Fibroblast of lung (primary cell): Measurements from ENCODE around the gene DSCAML1. TPM values are rescaled to one million over a fixed set of nuclear protein-coding genes. Genes with fewer than 3 reads are reported as not detected.

Source experiments
- DNase-seq, 2 donors: peaks; one replicate each; pipeline versions ENCODE4 v3.0.0 to v3.0.0-alpha.2; 2010; ENCODE audit warnings: low read depth in 2 of 2
- H2AFZ ChIP-seq: 2 replicates; pipeline ENCODE4 v1.5.1; 2012; ENCODE audit warnings: low read length, control low read depth, inconsistent platforms
- H3K27ac ChIP-seq: 2 replicates; pipeline ENCODE4 v1.5.1; 2011; ENCODE audit warnings: low read length, control low read depth; ENCODE audit not compliant: insufficient read depth
- H3K27me3 ChIP-seq: 2 replicates; pipeline ENCODE4 v1.5.1; 2011; ENCODE audit warnings: mild to moderate bottlenecking, low read length; ENCODE audit not compliant: control insufficient read depth, insufficient read depth
- H3K36me3 ChIP-seq: 2 replicates; pipeline ENCODE4 v1.5.1; 2011; ENCODE audit warnings: low read length; ENCODE audit not compliant: control insufficient read depth, insufficient read depth
- H3K4me1 ChIP-seq: 2 replicates; pipeline ENCODE4 v1.5.1; 2011; ENCODE audit warnings: low read length; ENCODE audit not compliant: control insufficient read depth, insufficient read depth; ENCODE audit errors: extremely low read depth
- H3K4me2 ChIP-seq: 2 replicates; pipeline ENCODE4 v1.5.1; 2011; ENCODE audit warnings: low read length, control low read depth; ENCODE audit not compliant: insufficient read depth; ENCODE audit errors: extremely low read depth
- H3K4me3 ChIP-seq, 4 experiments: fragments of 200-600 bp in 1 of 4; sonication (generic) in 1 of 4; replicated peaks in 1 of 4; 2 replicates each; pipeline ENCODE4 v1.5.1; 2011 to 2016; ENCODE audit warnings: low read length in 4 of 4, low read depth in 3 of 4, mild to moderate bottlenecking in 3 of 4, control low read depth in 2 of 4, inconsistent platforms in 1 of 4, mixed read lengths in 1 of 4; ENCODE audit not compliant: insufficient read depth in 1 of 4; ENCODE audit errors: control extremely low read depth in 1 of 4
- H3K79me2 ChIP-seq: 2 replicates; pipeline ENCODE4 v1.5.1; 2012; ENCODE audit warnings: mild to moderate bottlenecking, low read length, inconsistent platforms; ENCODE audit not compliant: control insufficient read depth, insufficient read depth
- H3K9ac ChIP-seq: 2 replicates; pipeline ENCODE4 v1.5.1; 2011; ENCODE audit warnings: mild to moderate bottlenecking, low read length, control low read depth; ENCODE audit not compliant: insufficient read depth
- H3K9me3 ChIP-seq: 2 replicates; pipeline ENCODE4 v1.5.1; 2012; ENCODE audit warnings: low read depth, low read length; ENCODE audit not compliant: control insufficient read depth, insufficient read depth
- H4K20me1 ChIP-seq: 2 replicates; pipeline ENCODE4 v1.5.1; 2011; ENCODE audit warnings: low read length; ENCODE audit not compliant: control insufficient read depth, insufficient read depth; ENCODE audit errors: extremely low read depth
- EZH2 ChIP-seq: IDR thresholded peaks from 2 replicates; pipeline ENCODE4 v1.5.1; 2012; ENCODE audit warnings: low read length, control low read depth, mild to moderate bottlenecking; ENCODE audit errors: missing control alignments
- polyA plus RNA-seq, 2 donors: library from polyadenylated mRNA; depleted of rRNA in 1 of 2; stranded (reverse) in 1 of 2; unstranded in 1 of 2; fragments of >200 nt; gene quantifications; 2 replicates each; pipeline ENCODE4 v1.2.1, GENCODE V29; 2011 to 2012; ENCODE audit warnings: missing spikeins in 1 of 2
- total RNA-seq: library from RNA; depleted of rRNA; stranded (reverse); fragments of >200 nt; gene quantifications from 2 replicates; pipeline ENCODE4 v1.2.1, GENCODE V29; 2014
- TF ChIP-seq, protein P1 (sequence below), 2 donors: IDR thresholded peaks in 1 of 2; conservative IDR thresholded peaks in 1 of 2; 1 replicate in 1 of 2; 2 replicates in 1 of 2; pipeline ENCODE4 v1.5.1; 2011 to 2012; ENCODE audit warnings: low read length in 2 of 2, control low read depth in 1 of 2, inconsistent platforms in 1 of 2, low read depth in 1 of 2, mild to moderate bottlenecking in 1 of 2

DSCAML1 gene
- total and polyA plus RNA-seq, 2 donors (not counting 1 experiment from before 2014, with no cell fraction given) = not detected

DNA sequence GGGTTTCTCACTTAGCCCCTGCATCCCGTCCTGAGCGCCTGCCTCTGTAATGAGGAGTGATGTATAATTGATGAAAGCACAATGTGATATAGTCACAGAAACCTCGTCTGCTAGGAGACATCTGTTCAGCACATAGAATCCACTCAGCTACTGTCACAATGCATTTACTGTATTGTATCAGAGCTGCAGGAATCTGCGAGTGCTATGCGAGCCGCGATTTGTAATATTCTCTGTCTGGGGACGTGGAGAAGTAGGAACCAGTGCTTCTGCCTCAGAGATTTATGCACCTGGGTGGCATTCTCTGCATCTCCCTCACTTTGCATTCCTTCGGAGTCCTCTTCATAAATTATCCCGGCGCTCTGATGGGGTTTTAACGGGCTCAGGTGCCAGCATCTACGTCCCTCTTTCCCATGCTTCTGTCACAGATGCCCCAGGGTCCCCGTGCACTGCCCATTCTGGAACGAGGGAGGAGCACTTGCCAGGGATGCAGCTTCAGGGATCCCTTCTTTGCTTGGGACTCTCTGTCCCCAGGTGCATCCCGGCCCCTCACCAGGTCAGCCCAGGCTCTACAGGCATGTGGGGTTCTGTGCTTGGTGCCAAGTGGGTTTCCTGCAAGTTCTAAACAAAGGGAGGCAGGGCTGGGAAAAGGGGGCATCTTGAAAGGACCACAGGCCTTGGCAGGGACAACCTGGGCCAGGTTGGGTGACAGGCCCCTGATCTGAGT lies 205.5 kb downstream of the DSCAML1 start:
- H3K9ac ChIP-seq = no peak overlapping the region
- no peak overlapping the region for H3K4me3 ChIP-seq
- no peak overlapping the region for H3K4me2 ChIP-seq
- TF ChIP-seq, protein P1, sequence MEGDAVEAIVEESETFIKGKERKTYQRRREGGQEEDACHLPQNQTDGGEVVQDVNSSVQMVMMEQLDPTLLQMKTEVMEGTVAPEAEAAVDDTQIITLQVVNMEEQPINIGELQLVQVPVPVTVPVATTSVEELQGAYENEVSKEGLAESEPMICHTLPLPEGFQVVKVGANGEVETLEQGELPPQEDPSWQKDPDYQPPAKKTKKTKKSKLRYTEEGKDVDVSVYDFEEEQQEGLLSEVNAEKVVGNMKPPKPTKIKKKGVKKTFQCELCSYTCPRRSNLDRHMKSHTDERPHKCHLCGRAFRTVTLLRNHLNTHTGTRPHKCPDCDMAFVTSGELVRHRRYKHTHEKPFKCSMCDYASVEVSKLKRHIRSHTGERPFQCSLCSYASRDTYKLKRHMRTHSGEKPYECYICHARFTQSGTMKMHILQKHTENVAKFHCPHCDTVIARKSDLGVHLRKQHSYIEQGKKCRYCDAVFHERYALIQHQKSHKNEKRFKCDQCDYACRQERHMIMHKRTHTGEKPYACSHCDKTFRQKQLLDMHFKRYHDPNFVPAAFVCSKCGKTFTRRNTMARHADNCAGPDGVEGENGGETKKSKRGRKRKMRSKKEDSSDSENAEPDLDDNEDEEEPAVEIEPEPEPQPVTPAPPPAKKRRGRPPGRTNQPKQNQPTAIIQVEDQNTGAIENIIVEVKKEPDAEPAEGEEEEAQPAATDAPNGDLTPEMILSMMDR (conservative IDR thresholded peaks at IDR 0.05 in 1 of 2, IDR thresholded peaks at IDR 0.05 in 1 of 2; ENCODE audit: low read depth in 1 of 2, low read length in 2 of 2) = no peak
- TF ChIP-seq EZH2 = no peak
- H3K4me1 ChIP-seq = no peaks in the 10 kb centered on the region
- no peak overlapping the region for H3K27ac ChIP-seq
- no peaks in the 10 kb centered on the region for H3K27me3 ChIP-seq
- H3K79me2 ChIP-seq = no peaks in the 10 kb centered on the region
- no peak for DNase-seq
- H3K9me3 ChIP-seq = no peaks in the 10 kb centered on the region
- no peaks in the 10 kb centered on the region for H4K20me1 ChIP-seq
- no peaks in the 10 kb centered on the region for H3K36me3 ChIP-seq
- H2AFZ ChIP-seq = no peak overlapping the region

DNA sequence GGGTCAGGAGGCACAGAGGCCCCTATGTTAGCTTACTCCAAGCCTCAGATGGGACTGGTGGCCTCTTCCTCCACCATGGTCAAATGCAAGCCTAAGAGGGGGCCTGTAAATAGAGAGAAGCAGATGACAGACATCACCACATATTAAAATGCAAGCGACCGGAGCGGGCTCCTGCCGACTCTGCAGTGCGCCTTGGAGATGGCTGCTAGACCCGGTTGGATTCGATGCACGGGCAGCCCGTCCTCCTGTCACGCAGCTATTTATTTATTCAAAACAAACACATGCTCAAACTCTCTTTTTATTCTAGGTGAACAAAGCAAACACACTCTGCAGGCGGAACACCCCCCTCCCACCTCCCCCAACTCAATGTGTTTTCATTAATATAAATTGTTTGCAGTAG lies 208.0 kb downstream of the DSCAML1 start:
- Histone ChIP-seq H3K79me2 (no peaks in the 10 kb centered on the region), H4K20me1 (no peaks in the 10 kb centered on the region), H3K36me3 (no peaks in the 10 kb centered on the region), H3K4me2 (no peak overlapping the region), H3K9me3 (no peaks in the 10 kb centered on the region), H3K9ac (no peak overlapping the region), H3K4me1 (no peaks in the 10 kb centered on the region), H3K27ac (no peak overlapping the region), H3K27me3 (no peaks in the 10 kb centered on the region), H3K4me3 (no peak overlapping the region), H2AFZ (no peak overlapping the region)
- no peak for TF ChIP-seq EZH2
- TF ChIP-seq, protein P1 (conservative IDR thresholded peaks at IDR 0.05 in 1 of 2, IDR thresholded peaks at IDR 0.05 in 1 of 2; ENCODE audit: low read depth in 1 of 2, low read length in 2 of 2) = no peak
- DNase-seq = no peak

DNA sequence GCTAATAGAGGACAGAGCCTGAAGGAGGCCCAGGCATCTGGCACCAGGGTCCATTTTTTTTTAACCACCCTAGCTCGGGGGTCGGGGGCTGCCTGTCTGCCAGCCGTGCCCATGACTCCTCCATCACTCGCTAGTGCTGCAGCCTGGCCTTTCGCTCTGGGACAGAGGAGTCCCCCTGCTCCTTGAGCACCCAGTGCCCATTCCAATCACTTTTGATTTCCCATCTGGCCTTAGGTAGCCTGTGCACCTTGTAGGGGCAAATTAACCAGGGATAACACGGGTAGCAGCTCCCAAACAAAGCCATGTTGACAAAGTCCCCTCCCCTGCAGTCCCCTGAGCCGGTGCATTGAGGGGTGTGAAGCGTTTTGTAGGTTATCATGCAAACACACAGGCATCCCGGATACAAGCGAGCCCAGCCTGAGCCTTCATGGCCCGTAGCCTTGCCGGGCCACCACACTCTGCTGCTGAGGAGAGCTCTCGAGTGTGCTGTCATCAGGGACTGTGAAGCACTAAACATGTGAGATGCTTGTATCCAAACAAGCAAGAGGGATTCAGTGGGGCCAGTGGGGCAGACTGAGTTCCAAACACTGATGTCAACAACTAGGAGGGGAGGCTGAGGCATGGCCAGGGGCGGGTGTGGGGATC lies 208.7 kb downstream of the DSCAML1 start:
- TF ChIP-seq, protein P1 (conservative IDR thresholded peaks at IDR 0.05 in 1 of 2, IDR thresholded peaks at IDR 0.05 in 1 of 2; ENCODE audit: low read depth in 1 of 2, low read length in 2 of 2) = no peak
- TF ChIP-seq EZH2 = no peak
- no peak overlapping the region for H2AFZ ChIP-seq

More for the DNA sequence above, 208.7 kb downstream of the DSCAML1 start:
- no peaks in the 10 kb centered on the region for H3K36me3 ChIP-seq
- no peaks in the 10 kb centered on the region for H3K79me2 ChIP-seq
- no peak overlapping the region for H3K4me3 ChIP-seq
- H3K4me2 ChIP-seq = no peak overlapping the region
- no peaks in the 10 kb centered on the region for H3K9me3 ChIP-seq
- no peak overlapping the region for H3K9ac ChIP-seq
- no peaks in the 10 kb centered on the region for H4K20me1 ChIP-seq
- no peaks in the 10 kb centered on the region for H3K4me1 ChIP-seq
- DNase-seq = no peak
- no peak overlapping the region for H3K27ac ChIP-seq
- no peaks in the 10 kb centered on the region for H3K27me3 ChIP-seq
